AG09309 (cell line): Measurements from ENCODE around the gene KIAA0232.

Source experiments
- DNase-seq: peaks from one replicate; pipeline ENCODE4 v3.0.0-alpha.2; 2010; ENCODE audit warnings: low read depth
- H3K4me3 ChIP-seq: 2 replicates; pipeline ENCODE4 v1.5.1; 2011; ENCODE audit warnings: mild to moderate bottlenecking, low read depth, low read length, moderate library complexity; ENCODE audit not compliant: control insufficient read depth
- TF ChIP-seq, protein P1 (sequence below): IDR thresholded peaks from 2 replicates; pipeline ENCODE4 v1.5.1; 2011; ENCODE audit warnings: mild to moderate bottlenecking, low read depth, low read length, inconsistent platforms; ENCODE audit not compliant: insufficient read depth, control insufficient read depth; ENCODE audit errors: missing control alignments

KIAA0232 gene

DNA sequence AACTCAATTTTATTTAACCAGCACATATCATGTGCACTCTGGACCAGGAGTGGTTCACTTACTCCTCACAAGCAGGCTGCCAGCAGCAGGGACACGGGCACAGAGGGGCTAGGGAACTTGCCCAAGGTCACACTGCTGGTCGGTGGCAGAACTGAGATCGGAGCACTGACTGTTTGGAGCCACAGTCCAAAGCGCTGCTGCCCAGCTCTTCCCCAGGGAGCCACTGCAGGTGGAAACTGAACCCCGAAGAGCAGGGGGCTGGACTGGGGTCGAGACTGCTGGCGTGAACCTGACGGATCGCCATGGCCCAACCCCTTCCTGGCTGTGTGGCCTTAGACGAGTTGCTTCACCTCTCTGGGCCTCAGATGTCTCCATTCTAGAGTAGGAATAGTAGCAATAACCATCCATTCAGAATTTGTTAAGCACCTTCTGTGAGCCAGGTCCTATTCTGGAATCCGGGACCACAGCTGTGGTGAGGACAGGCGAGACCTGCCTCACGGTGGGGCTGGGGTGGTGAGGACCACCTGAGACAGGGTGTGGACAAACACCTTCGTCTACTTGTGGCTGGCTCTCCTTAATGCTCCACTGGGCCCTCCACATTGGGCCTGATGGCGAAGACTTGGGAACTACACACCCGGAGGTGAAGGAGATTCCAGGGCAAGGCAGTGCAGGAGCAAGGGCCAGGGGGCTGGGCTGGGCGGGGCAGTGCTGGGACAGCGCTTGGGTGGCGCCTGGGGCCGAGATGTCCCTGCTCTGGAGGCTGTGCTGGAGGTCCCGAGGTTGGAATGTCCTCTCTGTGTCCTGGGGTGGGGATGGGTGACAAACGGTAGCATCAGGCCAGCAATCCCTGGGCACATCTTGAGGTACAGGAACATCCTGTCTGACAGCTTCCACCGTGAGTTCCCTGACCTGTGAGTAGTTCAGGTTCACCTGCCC lies 32.0 kb upstream of the KIAA0232 start:
- no peak for DNase-seq
- no peak overlapping the region for H3K4me3 ChIP-seq
- TF ChIP-seq, protein P1, sequence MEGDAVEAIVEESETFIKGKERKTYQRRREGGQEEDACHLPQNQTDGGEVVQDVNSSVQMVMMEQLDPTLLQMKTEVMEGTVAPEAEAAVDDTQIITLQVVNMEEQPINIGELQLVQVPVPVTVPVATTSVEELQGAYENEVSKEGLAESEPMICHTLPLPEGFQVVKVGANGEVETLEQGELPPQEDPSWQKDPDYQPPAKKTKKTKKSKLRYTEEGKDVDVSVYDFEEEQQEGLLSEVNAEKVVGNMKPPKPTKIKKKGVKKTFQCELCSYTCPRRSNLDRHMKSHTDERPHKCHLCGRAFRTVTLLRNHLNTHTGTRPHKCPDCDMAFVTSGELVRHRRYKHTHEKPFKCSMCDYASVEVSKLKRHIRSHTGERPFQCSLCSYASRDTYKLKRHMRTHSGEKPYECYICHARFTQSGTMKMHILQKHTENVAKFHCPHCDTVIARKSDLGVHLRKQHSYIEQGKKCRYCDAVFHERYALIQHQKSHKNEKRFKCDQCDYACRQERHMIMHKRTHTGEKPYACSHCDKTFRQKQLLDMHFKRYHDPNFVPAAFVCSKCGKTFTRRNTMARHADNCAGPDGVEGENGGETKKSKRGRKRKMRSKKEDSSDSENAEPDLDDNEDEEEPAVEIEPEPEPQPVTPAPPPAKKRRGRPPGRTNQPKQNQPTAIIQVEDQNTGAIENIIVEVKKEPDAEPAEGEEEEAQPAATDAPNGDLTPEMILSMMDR, result no peak

GRCh38 chr4:6751611-6752485 lies 30.7 kb upstream of the KIAA0232 start:
- TF ChIP-seq, protein P1, result no peak
- DNase-seq, result no peak
- no peak overlapping the region for H3K4me3 ChIP-seq

DNA sequence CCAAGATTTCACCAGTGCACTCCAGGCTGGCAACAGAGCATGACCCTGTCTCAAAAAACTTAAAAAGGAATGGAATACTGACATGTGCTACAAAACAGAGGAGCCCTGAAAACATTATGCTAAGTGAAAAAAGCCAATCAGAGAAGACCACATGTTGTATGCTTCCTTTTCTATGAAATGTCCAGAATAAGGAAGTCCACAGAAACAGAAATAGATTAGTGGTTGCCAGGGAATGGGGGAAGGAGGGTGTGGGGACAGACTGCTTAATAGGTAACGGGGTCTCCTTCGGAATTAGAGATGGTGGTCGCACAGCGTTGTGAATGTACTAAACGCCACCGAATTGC lies 30.1 kb upstream of the KIAA0232 start:
- TF ChIP-seq, protein P1, result no peak
- no peak for DNase-seq

DNA sequence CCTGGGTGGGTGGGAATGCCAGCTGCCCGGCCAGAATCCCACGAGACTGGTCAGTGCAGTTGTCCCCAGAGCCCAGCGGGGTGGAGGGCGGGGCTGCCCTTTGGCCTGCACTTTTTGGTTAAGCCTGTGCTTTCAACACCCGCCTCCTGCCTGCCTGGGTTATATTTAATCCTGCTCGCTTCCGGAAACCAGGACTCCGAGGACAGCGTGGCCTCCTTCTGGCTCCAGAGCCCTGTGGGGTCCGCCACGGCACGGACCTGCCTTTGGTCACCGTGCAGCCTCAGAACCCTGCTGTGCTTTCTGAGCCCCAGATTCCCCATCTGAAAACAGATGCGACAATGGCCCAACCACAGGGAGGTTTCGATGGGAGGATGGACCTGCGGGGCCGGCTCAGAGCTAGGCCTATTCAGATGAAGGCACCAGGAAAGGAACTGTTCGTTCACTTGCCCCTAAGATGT lies 29.4 kb upstream of the KIAA0232 start:
- no peak overlapping the region for H3K4me3 ChIP-seq
- TF ChIP-seq, protein P1, result no peak
- DNase-seq, result no peak

More for the DNA sequence above, 30.1 kb upstream of the KIAA0232 start:
- H3K4me3 ChIP-seq, result no peak overlapping the region

DNA sequence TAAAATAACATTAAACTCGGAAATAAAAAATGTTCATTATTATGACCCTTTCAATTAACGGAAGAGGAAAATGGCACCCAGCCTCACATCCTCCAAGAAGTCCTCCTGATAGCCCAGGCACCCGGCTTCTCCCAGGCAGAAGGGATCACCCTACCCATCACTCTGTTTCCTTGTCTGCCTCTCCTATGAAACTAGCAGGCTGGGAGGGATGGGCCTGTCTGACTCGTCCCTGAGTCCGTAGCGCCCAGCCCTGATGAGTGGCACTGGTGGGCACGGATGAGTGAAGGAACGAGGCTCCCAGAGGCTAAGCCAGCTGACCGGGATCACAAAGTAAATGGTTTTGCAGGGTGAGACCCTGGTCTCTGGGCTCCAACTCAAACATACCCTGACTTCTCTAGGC lies 28.6 kb upstream of the KIAA0232 start:
- DNase-seq, result no peak
- TF ChIP-seq, protein P1, result no peak
- H3K4me3 ChIP-seq, result no peak overlapping the region

- TF ChIP-seq, protein P1, result no peak
- DNase-seq, result no peak
- no peak overlapping the region for H3K4me3 ChIP-seq
Observed at GRCh38 chr4:6754481-6755087, 27.9 kb upstream of the KIAA0232 start.
